GM23248 (cell line): ENCODE data around the gene CMBL.

Experiments
- EZH2 ChIP-seq: fragments of 200-600 bp; sonication (generic); IDR thresholded peaks from 2 replicates; pipeline ENCODE4 v1.6.1; 2018; ENCODE audit warnings: antibody characterized with exemption, mild to moderate bottlenecking; ENCODE audit not compliant: insufficient read depth, poor library complexity, severe bottlenecking
- EZH2phosphoT487 ChIP-seq: fragments of 200-600 bp; sonication (generic); IDR thresholded peaks from 2 replicates; pipeline ENCODE4 v1.6.1; 2018; ENCODE audit warnings: antibody characterized with exemption, moderate library complexity, mild to moderate bottlenecking, low read depth; ENCODE audit not compliant: insufficient read depth

DNA sequence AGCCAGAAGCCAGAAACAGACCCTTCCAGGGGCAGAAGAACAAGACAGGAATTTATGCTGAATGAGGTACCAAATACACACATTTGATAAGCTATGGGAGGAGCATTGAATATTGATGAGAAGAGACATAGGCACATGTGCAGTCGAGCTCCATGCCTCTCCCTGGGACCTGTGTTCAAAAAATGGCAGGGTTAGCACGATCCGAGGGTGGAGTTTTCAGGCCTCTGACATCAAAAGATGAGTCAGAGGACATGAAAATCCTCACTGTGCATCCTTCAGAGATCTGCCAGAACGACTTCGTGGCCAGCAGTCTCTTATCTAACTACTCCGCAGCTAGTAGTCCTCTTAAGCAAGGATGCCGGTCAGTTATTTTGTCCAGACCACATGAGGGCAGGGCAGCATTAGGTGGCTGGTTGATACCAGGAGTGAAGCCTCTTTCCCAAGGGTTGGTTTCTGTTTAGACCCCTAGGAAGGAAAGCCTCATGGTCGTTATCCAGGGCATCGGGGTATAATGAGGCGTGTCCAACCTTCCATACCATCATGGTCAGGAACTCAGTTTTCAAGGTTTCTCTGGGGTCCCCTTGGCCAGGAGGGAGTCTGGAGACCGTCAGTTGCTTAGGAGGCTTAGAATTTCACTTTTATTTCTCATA lies 11.6 kb upstream of the CMBL start:
- TF ChIP-seq EZH2 (no peak), EZH2phosphoT487 (no peak)
